Inflammatory macrophage treated with lipopolysaccharide for 1 hour (primary cell): Measurements from ENCODE around the gene TMEM94.
"Not testable (repeated sequence)": the region's sequence is repeated elsewhere in the genome, so short reads cannot be mapped to it uniquely, and the experiment has no call there.

Source experiments
- DNase-seq, 2 donors: peaks; one replicate each; pipeline ENCODE4 v3.0.0-alpha.2; 2020 to 2022

TMEM94 gene

DNA sequence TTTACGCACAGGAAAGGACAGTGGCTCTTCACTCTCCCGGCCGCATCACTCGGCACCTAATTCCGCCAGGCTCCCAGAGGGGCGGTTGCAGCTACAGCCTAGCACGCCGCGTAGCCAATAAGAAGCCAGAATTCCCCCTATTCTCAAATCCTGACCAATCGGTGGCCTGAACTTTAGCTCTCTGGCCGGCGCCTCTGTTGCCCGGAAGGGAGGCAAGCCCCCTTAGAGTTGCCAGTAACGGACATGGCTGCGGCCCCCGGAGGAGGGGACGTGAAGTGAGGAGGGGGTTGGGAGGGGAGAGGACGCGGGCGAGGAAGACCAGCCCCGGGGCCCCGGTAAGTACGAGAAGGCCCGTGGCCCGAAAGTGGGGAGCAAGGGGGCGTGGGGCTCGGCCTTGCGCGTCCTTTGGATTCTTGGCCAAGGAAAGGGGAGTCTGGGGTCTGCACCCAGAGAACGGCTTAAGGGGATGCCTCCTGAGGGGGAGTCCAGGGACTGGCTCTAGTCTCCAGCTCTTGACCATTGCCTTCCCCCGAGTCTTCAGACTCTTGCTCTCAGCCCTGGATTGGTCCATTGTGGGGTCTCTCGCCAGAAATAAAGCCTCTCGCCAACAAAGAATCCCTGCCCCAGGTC is at the start of gene TMEM94:
Gene TMEM94, plus strand, starts transcription at position 219 of the 630 bp plus-strand sequence. CDS start 15,271 bp downstream, outside the sequence.
- peak; percentile 96 to 98 for DNase-seq

DNA sequence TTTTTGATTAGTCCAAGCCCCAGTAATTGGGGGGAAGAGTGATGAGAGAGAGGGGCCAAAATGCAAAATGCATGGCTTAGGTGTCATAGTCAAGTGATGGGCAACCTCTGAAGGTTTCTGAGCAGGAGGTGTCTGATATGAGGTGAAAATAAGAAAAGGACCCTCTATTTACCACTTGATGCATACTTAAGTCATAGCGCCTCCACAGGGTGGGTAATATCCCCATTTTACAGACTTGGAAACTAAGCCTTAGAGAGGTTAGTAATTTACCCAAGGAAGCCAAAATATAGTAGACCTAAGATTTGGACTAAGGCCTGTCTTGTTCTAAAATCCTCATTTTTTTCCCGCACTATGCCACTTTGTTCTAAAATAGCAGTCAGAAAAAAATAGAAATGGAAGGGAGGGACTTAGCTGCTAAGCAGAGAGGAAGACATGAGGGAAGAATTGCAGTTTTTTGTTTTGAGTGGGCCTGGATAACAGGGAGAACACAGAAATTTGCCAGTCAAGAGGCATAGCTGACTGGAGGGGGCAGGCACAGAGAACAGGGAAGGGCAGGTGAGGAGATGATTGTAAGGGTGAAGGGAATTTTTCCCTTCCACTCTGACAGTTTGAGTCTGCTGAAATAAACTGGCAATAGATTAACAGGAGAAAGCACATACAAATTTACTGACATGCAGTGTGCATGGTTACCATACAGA is 48.6 kb upstream of the TMEM94 start:
- no peak for DNase-seq

DNA sequence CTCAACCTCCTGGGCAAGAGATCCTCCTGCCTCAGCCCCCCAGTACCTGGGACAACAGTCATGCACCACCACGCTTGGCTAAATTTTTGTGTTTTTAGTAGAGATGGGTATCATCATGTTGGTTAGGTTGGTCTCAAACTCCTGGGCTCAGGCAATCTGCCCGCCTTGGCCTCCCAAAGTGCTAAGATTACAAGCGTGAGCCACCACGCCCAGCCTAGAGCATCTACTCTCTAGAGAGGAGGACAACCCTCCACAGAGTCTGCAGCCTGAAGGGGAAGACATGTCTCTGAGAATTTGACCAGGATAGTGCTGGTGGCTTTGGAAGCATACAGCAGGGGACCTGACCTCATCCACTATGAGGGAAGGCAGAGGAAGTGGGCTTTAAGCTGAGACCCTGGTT is 46.3 kb upstream of the TMEM94 start:
- DNase-seq, result no peak

DNA sequence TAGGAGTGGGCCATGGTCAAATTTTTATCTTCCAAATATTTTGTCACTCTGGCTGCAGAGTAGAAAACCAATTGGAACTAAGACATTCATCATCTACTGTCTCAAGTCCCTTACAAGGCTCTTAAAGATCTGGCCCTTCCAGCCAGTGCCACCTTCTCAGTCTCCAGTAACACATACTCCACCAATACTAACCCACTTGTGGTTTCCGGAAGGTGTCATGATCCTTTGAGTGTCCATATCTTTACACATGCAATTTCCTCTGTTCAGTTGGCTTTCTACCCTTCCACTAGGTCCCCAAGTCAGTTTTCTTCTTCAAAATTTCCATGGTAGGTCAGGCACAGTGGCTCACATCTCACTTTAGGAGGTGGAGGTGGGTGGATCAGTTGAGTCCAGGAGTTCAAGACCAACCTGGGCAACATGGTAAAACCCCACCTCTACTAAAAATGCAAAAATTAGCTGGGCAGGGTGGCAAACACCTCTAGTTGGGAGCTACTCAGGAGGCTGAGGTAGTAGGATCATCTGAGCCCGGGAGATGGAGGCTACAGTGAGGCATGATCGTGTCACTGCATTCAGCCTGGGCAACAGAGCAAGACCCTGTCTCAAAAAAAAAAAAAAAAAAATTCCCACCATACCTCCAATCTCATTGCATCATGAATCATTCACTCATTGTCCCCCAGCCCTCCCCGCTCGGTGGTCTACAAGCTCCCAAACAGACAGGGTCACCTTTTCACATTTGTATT is 44.9 kb upstream of the TMEM94 start:
- DNase-seq, result no peak

DNA sequence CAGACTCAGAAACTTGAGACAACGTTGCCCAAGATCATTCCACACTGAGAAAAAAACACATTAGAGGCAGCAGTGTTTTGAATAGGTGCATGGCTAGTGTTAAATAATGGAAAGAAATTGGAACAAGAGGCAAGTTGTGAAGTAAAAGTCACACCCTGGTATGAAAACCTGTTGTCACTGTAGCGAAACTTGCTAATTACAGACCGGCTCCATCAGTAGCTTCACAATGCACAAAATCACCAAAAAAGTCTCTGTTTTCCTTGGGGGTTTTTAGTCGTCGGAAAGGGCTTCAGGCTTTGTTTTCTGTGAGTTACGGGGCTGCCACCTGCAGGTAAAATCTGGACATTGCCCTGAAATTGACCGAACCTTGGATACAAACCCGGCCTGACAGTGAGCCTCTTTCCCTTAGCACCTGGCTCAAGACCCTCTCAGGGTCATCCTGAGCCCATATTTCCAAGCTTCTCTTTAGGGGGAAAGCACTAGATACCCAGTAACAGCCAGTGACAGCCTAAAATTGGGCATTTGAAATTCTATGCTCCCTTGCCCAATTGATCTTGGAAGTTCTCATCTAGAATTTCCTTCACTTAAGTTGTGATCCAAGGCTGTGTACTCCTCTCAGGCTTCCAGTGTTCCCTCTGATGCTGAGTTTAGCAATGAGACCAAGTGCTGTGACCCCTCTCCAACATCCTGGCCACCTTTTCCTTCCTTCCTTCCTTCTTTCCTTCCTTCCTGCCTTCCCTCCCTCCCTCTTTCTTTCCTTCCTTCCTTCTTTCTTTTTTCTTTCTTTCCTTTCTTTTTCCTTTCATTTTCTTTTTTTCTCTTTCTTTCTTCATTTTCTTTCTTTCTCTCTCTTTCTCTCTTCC is 43.7 kb upstream of the TMEM94 start:
- peak; percentile 38 to 78 for DNase-seq

DNA sequence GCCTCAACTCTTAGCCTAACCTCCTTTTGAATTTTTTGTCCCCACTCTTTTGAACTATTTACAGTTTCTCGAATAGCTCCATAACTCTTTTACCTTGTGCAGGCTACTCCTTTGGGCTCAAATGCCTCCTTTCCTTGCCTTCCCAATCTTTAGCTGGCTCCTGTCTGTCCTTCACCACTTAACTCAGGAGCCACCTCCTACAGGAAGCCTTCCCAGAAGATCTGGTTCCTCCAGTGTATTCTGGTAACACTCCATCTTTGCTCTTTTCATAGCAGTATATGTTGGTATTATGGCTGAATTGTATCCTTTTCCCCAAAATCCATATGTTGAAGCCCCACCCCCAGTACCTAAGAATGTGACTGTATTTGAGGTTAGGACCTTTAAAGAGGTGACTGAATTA is 41.9 kb upstream of the TMEM94 start:
- DNase-seq, result no peak

DNA sequence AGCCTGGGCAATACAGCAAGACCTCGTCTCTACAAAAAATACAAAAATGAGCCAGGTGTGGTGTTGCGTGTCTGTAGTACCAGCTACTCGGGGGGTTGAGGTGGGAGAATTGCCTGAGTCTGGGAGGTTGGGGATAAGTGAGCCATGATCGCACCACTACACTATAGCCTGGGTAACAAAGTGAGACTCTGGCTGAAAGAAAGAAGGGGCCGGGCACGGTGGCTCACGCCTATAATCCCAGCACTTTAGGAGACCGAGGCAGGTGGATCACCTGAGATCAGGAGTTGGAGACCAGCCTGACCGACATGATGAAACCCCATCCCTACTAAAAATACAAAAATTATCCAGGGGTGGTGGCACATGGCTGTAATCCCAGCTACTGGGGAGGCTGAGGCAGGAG is 40.4 kb upstream of the TMEM94 start:
- no peak for DNase-seq

DNA sequence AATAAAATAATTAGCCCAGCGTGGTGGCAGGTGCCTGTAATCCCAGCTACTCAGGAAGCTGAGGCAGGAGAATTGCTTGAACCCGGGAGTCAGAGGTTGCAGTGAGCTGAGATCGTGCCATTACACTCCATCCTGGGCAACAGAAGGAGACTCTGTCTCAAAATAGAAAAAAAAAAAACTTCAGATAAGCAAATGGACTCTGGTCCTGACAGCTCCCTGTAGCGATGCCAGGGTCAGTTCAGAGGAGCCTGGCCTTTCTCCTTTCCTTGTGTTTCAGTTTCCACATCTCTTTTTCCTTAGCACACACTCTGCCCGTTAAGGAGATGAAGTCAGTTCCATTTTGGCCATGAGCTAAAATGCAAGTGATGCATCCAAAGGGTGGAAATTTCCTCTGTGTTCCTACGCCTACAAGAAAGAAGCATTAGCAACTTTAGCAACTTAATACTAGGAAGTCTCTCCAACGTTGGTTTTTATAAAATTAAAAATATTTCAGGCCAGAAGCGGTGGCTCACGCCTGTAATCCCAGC is 39.3 kb upstream of the TMEM94 start:
- no peak for DNase-seq

DNA sequence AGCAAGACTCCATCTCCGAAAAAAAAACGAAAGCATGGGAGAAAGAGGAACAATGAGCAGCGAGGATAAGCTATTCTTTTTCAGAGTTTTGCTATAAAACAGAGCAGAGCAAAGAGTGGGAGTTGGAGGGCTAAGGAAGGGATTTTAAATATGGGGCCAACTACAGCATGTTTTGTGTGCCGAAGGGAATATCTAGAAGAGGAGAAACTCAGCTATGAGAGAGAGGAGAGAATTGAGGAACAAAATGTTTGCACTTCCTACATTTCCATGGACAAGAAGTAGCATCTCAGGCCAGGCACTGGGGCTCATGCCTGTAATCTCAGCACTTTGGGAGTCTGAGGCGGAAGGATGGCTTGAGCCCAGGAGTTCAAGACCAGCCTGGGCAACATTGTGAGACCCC is 37.9 kb upstream of the TMEM94 start:
- DNase-seq, result peak; percentile 46 to 52

DNA sequence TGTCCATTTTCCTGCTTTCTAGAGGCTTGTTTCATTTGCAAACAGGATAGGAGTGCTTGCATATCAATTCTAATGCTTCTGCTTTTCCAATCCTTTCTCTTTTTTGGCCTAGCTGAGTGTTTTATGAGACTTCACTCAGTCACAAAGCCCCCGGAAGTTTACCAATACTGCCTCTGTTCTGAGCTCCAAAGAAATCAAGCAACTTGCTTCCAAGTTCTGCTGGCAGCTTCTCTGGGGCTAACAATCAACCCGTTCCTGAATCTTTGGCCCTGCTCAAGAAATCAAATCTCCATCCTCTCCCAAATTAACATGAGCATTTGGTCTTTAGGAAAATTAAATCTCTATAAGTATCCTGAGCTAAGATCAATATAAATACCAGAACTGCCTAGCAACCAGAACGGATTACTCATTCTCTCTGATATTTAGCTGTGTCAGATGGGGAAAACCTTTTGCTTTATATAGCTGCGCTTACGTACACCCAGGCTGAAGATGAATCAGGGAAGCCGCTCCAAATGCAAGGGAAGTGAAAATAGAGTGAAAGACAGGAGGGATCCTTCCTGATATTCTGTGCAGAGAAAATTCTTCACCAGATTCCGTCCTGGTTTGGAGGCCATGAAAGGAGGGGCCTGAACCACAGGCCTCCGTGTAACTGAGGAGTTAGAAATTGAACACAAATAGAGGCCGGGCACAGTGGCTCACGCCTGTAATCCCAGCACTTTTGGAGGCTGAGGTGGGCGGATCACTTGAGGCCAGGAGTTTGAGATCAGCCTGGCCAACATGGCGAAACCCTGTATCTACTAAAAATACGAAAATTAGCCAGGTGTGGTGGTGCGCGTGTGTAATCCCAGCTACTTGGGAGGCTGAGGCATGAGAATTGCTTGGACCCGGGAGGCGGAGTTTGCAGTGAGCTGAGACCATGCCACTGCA is 27.6 kb upstream of the TMEM94 start:
- DNase-seq, result peak; percentile 77 to 88

DNA sequence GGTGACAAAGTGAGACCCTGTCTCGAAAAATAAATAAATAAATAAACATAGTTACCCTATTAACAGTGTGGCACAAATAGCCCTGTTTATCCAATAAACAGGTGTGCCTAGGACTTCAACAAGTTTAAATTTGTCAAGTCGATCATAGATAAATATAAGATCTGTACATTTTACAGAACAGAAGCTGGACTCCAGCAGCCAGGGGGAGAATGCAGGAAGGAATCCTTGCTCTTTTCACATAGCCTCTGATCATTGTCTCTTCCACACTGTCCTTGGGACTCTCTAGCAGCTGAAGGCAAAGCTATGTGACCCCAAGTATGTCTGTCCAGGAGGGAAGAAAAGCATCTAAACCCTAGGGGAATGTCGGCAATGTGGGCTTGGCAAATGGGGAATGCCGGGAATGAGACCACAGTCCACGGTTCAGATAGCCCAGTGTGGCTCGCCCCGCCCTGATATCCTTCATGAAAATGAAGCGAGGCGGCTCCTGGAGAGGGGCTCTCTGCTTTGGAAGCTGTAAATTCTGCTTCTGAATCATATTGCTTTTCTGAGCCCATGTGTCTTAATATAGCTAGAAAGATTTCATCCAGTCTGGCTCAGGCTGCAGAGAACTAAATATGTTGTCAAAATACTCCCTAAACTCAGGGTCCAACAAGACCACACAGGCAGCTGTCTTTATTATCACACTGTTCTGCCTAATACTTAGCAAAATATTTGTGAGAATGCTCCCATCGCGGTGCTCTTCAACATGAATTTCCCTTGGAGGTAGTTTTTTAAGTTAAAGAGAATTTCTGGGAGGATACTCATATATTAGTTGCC is 26.1 kb upstream of the TMEM94 start:
- no peak for DNase-seq

DNA sequence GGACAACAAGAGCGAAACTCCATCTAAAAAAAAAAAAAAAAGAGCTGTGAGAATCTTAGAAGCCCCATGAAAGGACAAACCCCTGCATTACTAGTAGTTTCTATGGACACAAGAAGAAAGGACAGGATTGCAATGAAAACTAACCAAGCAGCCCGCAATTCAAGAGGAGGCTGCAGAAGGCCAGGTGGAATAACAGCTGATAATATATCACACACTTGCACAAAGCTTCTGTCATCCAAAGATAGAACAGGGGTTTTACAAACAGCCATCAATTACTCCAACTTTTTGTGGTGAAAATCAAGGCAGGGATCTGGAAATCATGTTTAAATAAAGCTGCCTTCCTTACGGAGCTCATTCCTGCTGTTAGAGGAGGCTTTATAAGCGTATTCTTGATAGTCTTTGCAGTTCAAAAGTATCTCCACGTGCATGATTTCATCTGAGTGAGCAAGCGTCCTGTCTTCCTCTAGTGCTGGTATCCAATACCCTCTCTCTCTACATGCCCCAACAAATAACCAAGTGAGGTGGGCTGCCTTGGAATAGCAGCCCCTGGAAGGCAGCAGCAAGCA is 23.1 kb upstream of the TMEM94 start:
- DNase-seq, result no peak

DNA sequence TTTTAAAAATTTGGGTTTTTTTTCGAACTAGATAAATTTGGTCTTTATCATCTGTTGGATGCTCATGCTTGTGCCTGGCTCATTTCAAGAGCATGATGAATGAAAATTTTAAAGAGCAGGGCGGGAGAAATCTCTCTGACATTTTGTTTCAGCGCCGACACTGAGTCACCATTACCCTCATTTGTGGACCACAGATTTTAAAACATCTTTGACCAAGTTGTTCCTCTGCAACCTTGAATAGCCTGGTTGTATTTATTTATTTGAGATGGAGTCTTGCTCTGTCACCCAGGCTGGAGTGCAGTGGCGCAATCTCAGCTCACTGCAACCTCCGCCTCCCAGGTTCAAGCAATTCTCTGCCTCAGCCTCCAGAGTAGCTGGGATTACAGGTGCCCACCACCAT is 22.0 kb upstream of the TMEM94 start:
- not testable (repeated sequence) for DNase-seq

DNA sequence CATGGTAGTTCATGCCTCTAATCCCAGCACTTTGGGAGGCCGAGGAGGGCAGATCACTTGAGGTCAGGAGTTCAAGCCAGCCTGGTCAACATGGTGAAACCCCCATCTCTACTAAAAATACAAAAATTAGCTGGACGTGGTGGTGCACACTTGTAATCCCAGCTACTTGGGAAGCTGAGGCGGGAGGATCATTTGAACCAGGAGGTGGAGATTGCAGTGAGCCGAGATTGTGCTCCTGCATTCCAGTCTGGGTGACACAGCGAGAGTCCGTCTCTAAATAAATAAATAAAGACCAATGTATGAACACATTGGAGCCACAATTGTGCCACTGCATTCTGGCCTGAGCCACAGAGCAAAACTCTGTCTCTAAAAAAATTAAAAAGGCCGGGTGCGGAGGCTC is 19.0 kb upstream of the TMEM94 start:
- not testable (repeated sequence) for DNase-seq

DNA sequence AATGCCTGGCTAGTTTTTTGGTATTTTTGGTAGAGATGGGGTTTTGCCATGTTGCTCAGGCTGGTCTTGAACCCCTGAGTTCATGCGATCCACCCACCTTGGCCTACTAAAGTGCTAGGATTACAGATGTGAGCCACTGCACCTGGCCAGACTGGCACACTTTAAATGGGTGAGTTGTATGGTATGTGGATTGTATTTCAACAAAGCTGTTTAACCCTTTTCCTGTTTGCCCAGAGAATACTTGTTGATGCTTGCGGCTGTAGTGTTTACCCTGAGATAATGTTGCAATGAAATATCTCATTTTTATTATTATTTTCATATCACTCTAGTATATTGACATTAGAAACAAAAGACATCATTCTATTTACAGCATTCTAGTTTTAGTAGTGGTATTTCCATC is 17.1 kb upstream of the TMEM94 start:
- DNase-seq, result no peak

DNA sequence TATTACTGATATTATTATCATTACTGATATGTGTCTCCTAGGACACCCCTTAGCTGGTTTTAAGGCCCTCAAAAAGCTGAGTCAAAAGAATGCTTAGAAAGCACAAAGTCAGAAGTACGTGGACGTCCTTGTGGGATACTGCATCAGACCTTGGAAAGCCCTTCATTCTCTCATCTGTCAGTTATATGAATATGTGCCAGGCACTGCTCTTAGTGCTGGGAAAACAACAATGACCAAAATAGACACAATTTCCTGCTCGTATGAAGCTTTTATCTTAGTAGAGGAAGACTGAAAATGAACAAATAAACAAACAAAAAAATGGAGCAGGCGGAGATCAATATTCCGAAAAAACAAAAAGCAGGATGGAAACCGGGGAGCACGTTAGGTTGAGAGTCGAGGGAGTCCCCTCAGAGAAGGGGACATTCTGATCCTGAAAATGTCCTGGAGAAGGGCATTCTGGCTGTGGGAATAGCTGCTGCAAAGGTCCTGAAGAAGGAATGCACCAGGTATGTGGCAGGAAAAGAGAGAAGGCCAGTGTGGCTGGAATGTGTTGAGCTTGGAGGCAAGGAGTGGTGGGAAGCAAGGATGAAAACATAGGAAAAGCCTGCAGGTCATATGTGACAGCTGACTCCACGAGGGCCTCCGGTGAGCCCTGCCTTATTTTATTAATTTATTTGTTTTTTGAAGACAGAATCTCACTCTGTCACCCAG is 15.5 kb upstream of the TMEM94 start:
- no peak for DNase-seq

DNA sequence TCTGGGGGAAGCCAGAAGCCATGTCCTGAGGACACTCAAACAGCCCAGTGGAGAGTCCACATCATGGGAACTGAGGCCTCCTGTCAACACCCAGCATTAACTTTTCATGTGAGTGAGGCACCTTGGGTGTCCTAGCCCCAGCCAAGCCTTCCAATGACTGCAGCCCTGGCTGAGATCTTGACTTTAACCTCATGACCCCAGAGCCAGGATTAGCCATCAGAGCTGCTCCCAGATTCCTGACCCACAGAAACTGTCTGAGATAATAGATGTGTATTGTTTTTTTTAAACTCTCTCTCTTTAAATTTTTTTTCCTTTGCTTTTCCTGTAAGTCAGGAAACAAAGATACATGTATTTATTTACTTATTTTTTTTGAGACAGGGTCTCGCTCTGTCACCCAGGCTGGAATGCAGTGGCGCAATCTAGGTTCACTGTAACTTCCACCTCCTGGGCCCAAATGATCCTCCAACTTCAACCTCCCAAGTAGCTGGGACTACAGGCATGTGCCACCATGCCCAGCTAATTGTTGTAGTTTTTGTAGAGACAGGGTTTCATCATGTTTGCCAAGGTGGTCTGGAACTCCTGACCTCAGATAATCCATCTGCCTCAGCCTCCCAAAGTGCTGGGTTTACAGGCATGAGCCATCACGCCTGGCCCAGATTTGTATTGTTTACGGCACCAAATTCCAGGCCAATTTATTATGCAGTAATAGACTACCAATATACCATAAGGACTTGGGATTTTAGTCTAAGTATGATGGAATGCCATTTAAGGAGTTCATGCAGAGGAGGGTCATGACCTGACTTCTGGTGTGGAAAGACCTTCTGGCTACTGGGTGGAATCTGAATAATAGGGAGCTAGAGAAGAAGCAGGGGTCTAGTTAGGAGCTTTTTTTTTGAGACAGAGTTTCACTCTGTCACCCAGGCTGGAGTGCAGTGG is 14.0 kb upstream of the TMEM94 start:
- DNase-seq, result no peak

DNA sequence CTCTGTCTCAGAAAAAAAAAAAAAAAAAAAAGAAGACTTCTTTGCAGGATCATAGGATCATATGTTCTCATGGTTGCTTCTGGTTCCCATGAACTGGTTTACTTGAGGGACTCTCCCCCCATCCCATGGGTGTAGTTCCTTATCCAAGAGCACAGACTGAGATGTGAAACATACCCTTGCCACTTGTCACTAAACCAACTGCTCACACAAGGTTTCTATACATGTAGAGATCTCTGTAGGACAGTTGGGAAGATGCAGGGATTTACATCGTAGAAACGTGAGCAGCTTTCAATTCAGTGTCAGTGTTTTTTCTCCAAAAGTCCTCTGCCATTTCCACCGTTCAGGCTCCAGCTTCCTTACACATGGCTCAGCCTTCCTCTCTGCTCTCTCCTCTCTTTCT is 11.1 kb upstream of the TMEM94 start:
- DNase-seq, result no peak

DNA sequence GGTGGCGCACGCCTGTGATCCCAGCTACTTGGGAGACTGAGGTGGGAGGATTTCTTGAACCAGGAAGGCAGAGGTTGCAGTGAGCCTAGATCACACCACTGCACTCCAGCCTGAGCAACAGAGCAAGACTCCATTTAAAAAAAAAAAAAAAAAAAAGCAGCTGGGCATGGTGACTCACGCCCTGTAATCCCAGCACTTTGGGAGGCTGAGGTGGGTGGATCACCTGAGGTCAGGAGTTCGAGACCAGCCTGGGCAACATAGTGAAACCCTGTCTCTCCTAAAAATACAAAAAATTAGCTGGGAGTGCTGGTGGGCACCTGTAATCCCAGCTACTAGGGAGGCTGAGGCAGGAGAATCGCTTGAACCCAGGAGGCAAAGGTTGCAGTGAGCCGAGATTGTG is 10.5 kb upstream of the TMEM94 start:
- DNase-seq, result not testable (repeated sequence)
